HepG2 (cell line): ENCODE data around the gene PCLO. TPM values are rescaled to one million over a fixed set of nuclear protein-coding genes. Genes with fewer than 3 reads are reported as not detected.

ENCODE experiments used
- ATAC-seq: fragments of 200-7000 bp; cut with Tn5 transposase; 3 replicates; pipeline ENCODE4 v1.9.1; 2020; ENCODE audit warnings: mild to moderate bottlenecking, moderate library complexity
- BruUV-seq: library from RNA; stranded (reverse); fragments of 400-500 nt; replicated peaks from 2 replicates; lab custom pipeline; 2021; lab: Mats Ljungman, UMichigan
- CTCF ChIA-PET: fragments of 300-600 bp; formaldehyde crosslinking; extraction: SDS; loops from one replicate; lab custom pipeline; 2021; ENCODE audit warnings: low total read pairs, inconsistent platforms, low intra/inter-chr PET ratio; lab: Yijun Ruan, JAX
- POLR2A ChIA-PET: fragments of 350-600 bp; sonication (Branson Sonifier 250); formaldehyde crosslinking; loops from one replicate; lab custom pipeline; 2020; ENCODE audit warnings: antibody characterized with exemption, inconsistent platforms; lab: Yijun Ruan, JAX
- DNase-seq: peaks from one replicate; pipeline ENCODE4 v3.0.0-alpha.2; 2015; ENCODE audit warnings: low spot score
- FAIRE-seq: peaks from 3 replicates; lab custom pipeline; 2011; peaks lifted over from hg19 to GRCh38; lab: Jason Lieb, UNC
- H2AFZ ChIP-seq: one replicate; pipeline ENCODE4 v1.6.1; 2011; ENCODE audit warnings: low read length, inconsistent platforms
- H3K27ac ChIP-seq: fragments of 300-600 bp; 3 replicates; pipeline ENCODE4 v1.8.0; 2011; ENCODE audit warnings: mixed run types, mild to moderate bottlenecking, mixed read lengths, low read length, inconsistent platforms; ENCODE audit not compliant: insufficient read depth; ENCODE audit errors: extremely low read length
- H3K27me3 ChIP-seq, 2 experiments: fragments of 200-600 bp in 1 of 2; 2 replicates in 1 of 2; 3 replicates in 1 of 2; pipeline versions ENCODE4 v1.6.0 to v1.8.0; 2011; ENCODE audit warnings: low read length in 2 of 2, mild to moderate bottlenecking in 2 of 2, moderate library complexity in 2 of 2, inconsistent platforms in 1 of 2; ENCODE audit not compliant: insufficient read depth in 2 of 2, control insufficient read depth in 1 of 2
- H3K36me3 ChIP-seq, 2 experiments: fragments of 200-600 bp in 1 of 2; replicated peaks in 1 of 2; 2 replicates in 1 of 2; 3 replicates in 1 of 2; pipeline versions ENCODE4 v1.5.1 to v1.8.0; 2011; ENCODE audit warnings: low read length in 2 of 2, inconsistent platforms in 1 of 2; ENCODE audit not compliant: insufficient read depth in 2 of 2, control insufficient read depth in 1 of 2
- H3K4me1 ChIP-seq: 2 replicates; pipeline ENCODE4 v1.5.1; 2012; ENCODE audit warnings: low read length, inconsistent platforms; ENCODE audit not compliant: insufficient read depth
- H3K4me2 ChIP-seq: 2 replicates; pipeline ENCODE4 v1.6.0; 2011; ENCODE audit warnings: low read depth, low read length, inconsistent platforms
- H3K4me3 ChIP-seq, 3 experiments: fragments of 200-600 bp in 1 of 3; sonication (generic), shearing (Covaris generic) in 1 of 3; replicated peaks in 1 of 3; 2 replicates each; pipeline ENCODE4 v1.5.1; 2011 to 2016; ENCODE audit warnings: low read length in 3 of 3, inconsistent platforms in 2 of 3, low read depth in 2 of 3, mild to moderate bottlenecking in 2 of 3, control low read depth in 1 of 3, mixed read lengths in 1 of 3; ENCODE audit not compliant: insufficient read depth in 1 of 3
- H3K79me2 ChIP-seq: one replicate; pipeline ENCODE4 v1.6.1; 2011; ENCODE audit warnings: low read length, inconsistent platforms; ENCODE audit not compliant: insufficient read depth
- H3K9ac ChIP-seq: 2 replicates; pipeline ENCODE4 v1.6.0; 2011; ENCODE audit warnings: mild to moderate bottlenecking, low read depth, low read length, inconsistent platforms; ENCODE audit not compliant: insufficient read depth
- H3K9me3 ChIP-seq: 2 replicates; pipeline ENCODE4 v1.5.1; 2012; ENCODE audit warnings: mild to moderate bottlenecking, low read length
- H4K20me1 ChIP-seq: 2 replicates; pipeline ENCODE4 v1.6.0; 2011; ENCODE audit warnings: inconsistent platforms, mild to moderate bottlenecking, low read length, moderate library complexity; ENCODE audit not compliant: insufficient read depth
- DZIP1 ChIP-seq: sonication (generic); formaldehyde crosslinking; IDR thresholded peaks from 2 replicates; pipeline ENCODE4 v1.5.0; 2020; ENCODE audit warnings: mild to moderate bottlenecking, missing genetic modification reagents
- EHMT2 ChIP-seq: fragments of 200-600 bp; sonication (generic); IDR thresholded peaks from 2 replicates; pipeline ENCODE4 v1.7.0; 2017; ENCODE audit warnings: antibody characterized with exemption, low read depth, low read length, borderline replicate concordance
- JARID2 ChIP-seq: sonication (generic); formaldehyde crosslinking; IDR thresholded peaks from 2 replicates; pipeline ENCODE4 v1.8.1; 2023; ENCODE audit warnings: missing genetic modification reagents, inconsistent platforms; ENCODE audit not compliant: insufficient replicate concordance
- NR1H2 ChIP-seq: sonication (generic); formaldehyde crosslinking; IDR thresholded peaks from 2 replicates; pipeline ENCODE4 v1.8.1; 2022; ENCODE audit warnings: low read depth, missing genetic modification reagents, borderline replicate concordance
- ZBTB49 ChIP-seq: sonication (generic); formaldehyde crosslinking; IDR thresholded peaks from 2 replicates; pipeline ENCODE4 v1.4.0; 2020; ENCODE audit warnings: missing genetic modification reagents, borderline replicate concordance
- ZNF24 ChIP-seq: fragments of 450-650 bp; IDR thresholded peaks from 2 replicates; pipeline ENCODE4 v1.6.1; 2017; ENCODE audit warnings: antibody characterized with exemption, mild to moderate bottlenecking
- WGBS: methylation state at CpG from one replicate; pipeline ENCODE4 v1.1.6; 2017; ENCODE audit warnings: low lambda C conversion rate; 5-methylcytosine and 5-hydroxymethylcytosine counted together
- in situ Hi-C: cut with HindIII; loops from 2 replicates; pipeline ENCODE4 v1.10.0; 2017; ENCODE audit warnings: low pct_unique_long_range_greater_than_20kb; ENCODE audit not compliant: extremely low pct_ligation_motif_present
- intact Hi-C: fragments of 100-400 bp; cut with micrococcal nuclease; formaldehyde crosslinking; loops from one replicate; pipeline ENCODE4 v1.10.0; 2022; ENCODE audit not compliant: unreplicated experiment
- polyA plus RNA-seq, 8 experiments: library from polyadenylated mRNA; depleted of rRNA in 3 of 8; stranded (reverse) in 7 of 8; unstranded in 1 of 8; fragments of >200 nt; fragmentation: Illumina TruSeq in 4 of 8; extraction: Trizol in 4 of 8; gene quantifications; 2 replicates each; pipeline versions ENCODE4 v1.2.1 to v1.2.3, GENCODE V29; 2011 to 2016; ENCODE audit warnings: low read depth in 4 of 8, missing spikeins in 1 of 8, mixed read lengths in 1 of 8; ENCODE audit not compliant: insufficient read depth in 1 of 8
- total RNA-seq, 5 experiments: library from RNA; depleted of rRNA; stranded (reverse); fragments of >200 nt; fragmentation: Illumina TruSeq; extraction: Trizol; gene quantifications; 2 replicates each; pipeline ENCODE4 v1.2.3, GENCODE V29; 2016; ENCODE audit warnings: low read depth in 1 of 5

The PCLO gene
- total and polyA plus RNA-seq, 2 of the 13 experiments (the other 11 are each of a cell fraction or from before 2014, with no cell fraction given), result 0.07 to 0.29 TPM

GRCh38 chr7:83150310-83150709 is 12.4 kb downstream of the PCLO start (continued):
- no peak for TF ChIP-seq ZBTB49 (CRISPR knock-in tag)

- Histone ChIP-seq H3K27me3 (no peaks in the 10 kb centered on the region), H3K27ac (no peak overlapping the region), H3K79me2 (no peaks in the 10 kb centered on the region), H3K4me1 (no peaks in the 10 kb centered on the region), H2AFZ (no peak overlapping the region), H4K20me1 (no peaks in the 10 kb centered on the region), H3K4me2 (no peak overlapping the region), H3K9ac (no peak overlapping the region), H3K4me3 (no peak overlapping the region), H3K9me3 (no peaks in the 10 kb centered on the region), H3K36me3 (no peaks in the 10 kb centered on the region)
- ATAC-seq, result no peak
- no peak for FAIRE-seq
- intact Hi-C loops, result no loop called here
- in situ Hi-C loops, result no loop called here
- ChIA-PET CTCF (no interaction called here), POLR2A (no interaction called here)
- DNase-seq, result no peak
- BruUV-seq, result no TSS peak
- 0% methylated on average over 1 of the region's 1 CpG for WGBS
- TF ChIP-seq NR1H2 (CRISPR knock-in tag) (no peak), EHMT2 (no peak), ZNF24 (no peak), DZIP1 (CRISPR knock-in tag) (no peak), JARID2 (CRISPR knock-in tag) (no peak)
- TF ChIP-seq, all 625 proteins: peak for 0
Measured at GRCh38 chr7:83149466-83149865, 13.2 kb downstream of the PCLO start.
